HK-2 (cell line): ENCODE measurements around the gene ONECUT2.
"Not testable (repeated sequence)": the region's sequence is repeated elsewhere in the genome, so short reads cannot be mapped to it uniquely, and the experiment has no call there.

Experiments
- DNase-seq: peaks from one replicate; pipeline ENCODE4 v3.0.0-alpha.2; 2018; ENCODE audit not compliant: unreplicated experiment

Gene ONECUT2

GRCh38 chr18:57434536-57435494, at the start of gene ONECUT2:
TSS of gene ONECUT2 (plus strand) at chr18:57435374. CDS start at chr18:57435717, 343 bp downstream.
- peak; percentile 92 for DNase-seq

GRCh38 chr18:57389271-57389670, 45.9 kb upstream of the ONECUT2 start:
- no peak for DNase-seq

GRCh38 chr18:57390044-57390443, 45.1 kb upstream of the ONECUT2 start:
- no peak for DNase-seq

GRCh38 chr18:57394749-57395148, 40.4 kb upstream of the ONECUT2 start:
- DNase-seq: not testable (repeated sequence)

- not testable (repeated sequence) for DNase-seq
Observed at GRCh38 chr18:57396831-57397230, 38.3 kb upstream of the ONECUT2 start.

GRCh38 chr18:57397440-57398132, 37.6 kb upstream of the ONECUT2 start:
- DNase-seq: peak; percentile 33

GRCh38 chr18:57404345-57404744, 30.8 kb upstream of the ONECUT2 start:
- no peak for DNase-seq

GRCh38 chr18:57409650-57410049, 25.5 kb upstream of the ONECUT2 start:
- DNase-seq: no peak

- DNase-seq: no peak
Observed at GRCh38 chr18:57410749-57411148, 24.4 kb upstream of the ONECUT2 start.

- no peak for DNase-seq
Observed at GRCh38 chr18:57416542-57416941, 18.6 kb upstream of the ONECUT2 start.

- no peak for DNase-seq
Observed at GRCh38 chr18:57422313-57422872, 12.8 kb upstream of the ONECUT2 start.

GRCh38 chr18:57423821-57424220, 11.4 kb upstream of the ONECUT2 start:
- DNase-seq: no peak

GRCh38 chr18:57425096-57425495, 10.1 kb upstream of the ONECUT2 start:
- DNase-seq: no peak

- no peak for DNase-seq
Observed at GRCh38 chr18:57426187-57426586, 9.0 kb upstream of the ONECUT2 start.

- no peak for DNase-seq
Observed at GRCh38 chr18:57427429-57428201, 7.6 kb upstream of the ONECUT2 start.

GRCh38 chr18:57428221-57429150, 6.7 kb upstream of the ONECUT2 start:
- DNase-seq: no peak

- no peak for DNase-seq
Observed at GRCh38 chr18:57429167-57430078, 5.8 kb upstream of the ONECUT2 start.

- DNase-seq: no peak
Observed at GRCh38 chr18:57430079-57431001, 4.8 kb upstream of the ONECUT2 start.
